C4-2B (cell line): Measurements from ENCODE around the gene ARHGEF28.

ENCODE experiments used
- H3K27ac ChIP-seq: fragments of 450-650 bp; 2 replicates; pipeline ENCODE4 v1.5.1; 2017
- CTCF ChIP-seq: fragments of 450-650 bp; conservative IDR thresholded peaks from 2 replicates; pipeline ENCODE4 v1.5.1; 2017; ENCODE audit warnings: mild to moderate bottlenecking
- ZFX ChIP-seq: fragments of 450-650 bp; IDR thresholded peaks from 2 replicates; pipeline ENCODE4 v1.6.1; 2017

The ARHGEF28 gene

GRCh38 chr5:73596705-73597328 lies 29.2 kb upstream of the ARHGEF28 start:
- no peak overlapping the region for H3K27ac ChIP-seq

GRCh38 chr5:73599380-73599779 lies 26.6 kb upstream of the ARHGEF28 start:
- no peak overlapping the region for H3K27ac ChIP-seq
- TF ChIP-seq CTCF (no peak), ZFX (no peak)

More at GRCh38 chr5:73596705-73597328, 29.2 kb upstream of the ARHGEF28 start:
- TF ChIP-seq ZFX (no peak), CTCF (peak; percentile 88)

- TF ChIP-seq ZFX (no peak), CTCF (no peak)
- no peak overlapping the region for H3K27ac ChIP-seq
Measured at GRCh38 chr5:73603998-73604397, 22.0 kb upstream of the ARHGEF28 start.

GRCh38 chr5:73605223-73606087 lies 20.5 kb upstream of the ARHGEF28 start:
- peak overlapping the region; percentile 69; the same call in 1 of the 2 replicates for H3K27ac ChIP-seq
- TF ChIP-seq CTCF: no peak
- TF ChIP-seq ZFX: no peak

GRCh38 chr5:73606206-73606753 lies 19.7 kb upstream of the ARHGEF28 start:
- TF ChIP-seq ZFX: no peak
- TF ChIP-seq CTCF: peak; percentile 31
- peak overlapping the region; percentile 61 for H3K27ac ChIP-seq

- H3K27ac ChIP-seq: peak overlapping the region; percentile 61
- no peak for TF ChIP-seq ZFX
- no peak for TF ChIP-seq CTCF
Measured at GRCh38 chr5:73607228-73607627, 18.8 kb upstream of the ARHGEF28 start.

GRCh38 chr5:73612799-73613198 lies 13.2 kb upstream of the ARHGEF28 start:
- H3K27ac ChIP-seq: no peak overlapping the region
- TF ChIP-seq CTCF (no peak), ZFX (no peak)
